ENCODE data around the gene CDK11A. TPM values are rescaled to one million over a fixed set of nuclear protein-coding genes. Genes with fewer than 3 reads are reported as not detected.
"Not testable (repeated sequence)": the region's sequence is repeated elsewhere in the genome, so short reads cannot be mapped to it uniquely, and the experiment has no call there.

The CDK11A gene
- total RNA-seq, 2 donors from 2014 or later, result 35.8 to 38.9 TPM

GRCh38 chr1:1666526-1666925, 57.6 kb downstream of the CDK11A start:
- Histone ChIP-seq H3K27ac (no peak overlapping the region), H3K27me3 (no peaks in the 10 kb centered on the region), H3K36me3 (replicated peaks in 1 of 2; ENCODE audit: insufficient read depth in 1 of 2, low read depth in 2 of 2) (peaks cover 0 to 15% of the 10 kb centered on the region in 2 donors), H3K9me3 (no peaks in the 10 kb centered on the region), H3K4me3 (no peak overlapping the region), H3K4me1 (peaks cover 18% of the 10 kb centered on the region)
- ATAC-seq, result no peak
- DNase-seq, result peak in 2 of 4 donors; percentile 4 to 9
- intact Hi-C loops (cut with DNase I), result no loop called here
- TF ChIP-seq POLR2A (IDR thresholded peaks at IDR 0.05), result no peak
- TF ChIP-seq, protein P1, sequence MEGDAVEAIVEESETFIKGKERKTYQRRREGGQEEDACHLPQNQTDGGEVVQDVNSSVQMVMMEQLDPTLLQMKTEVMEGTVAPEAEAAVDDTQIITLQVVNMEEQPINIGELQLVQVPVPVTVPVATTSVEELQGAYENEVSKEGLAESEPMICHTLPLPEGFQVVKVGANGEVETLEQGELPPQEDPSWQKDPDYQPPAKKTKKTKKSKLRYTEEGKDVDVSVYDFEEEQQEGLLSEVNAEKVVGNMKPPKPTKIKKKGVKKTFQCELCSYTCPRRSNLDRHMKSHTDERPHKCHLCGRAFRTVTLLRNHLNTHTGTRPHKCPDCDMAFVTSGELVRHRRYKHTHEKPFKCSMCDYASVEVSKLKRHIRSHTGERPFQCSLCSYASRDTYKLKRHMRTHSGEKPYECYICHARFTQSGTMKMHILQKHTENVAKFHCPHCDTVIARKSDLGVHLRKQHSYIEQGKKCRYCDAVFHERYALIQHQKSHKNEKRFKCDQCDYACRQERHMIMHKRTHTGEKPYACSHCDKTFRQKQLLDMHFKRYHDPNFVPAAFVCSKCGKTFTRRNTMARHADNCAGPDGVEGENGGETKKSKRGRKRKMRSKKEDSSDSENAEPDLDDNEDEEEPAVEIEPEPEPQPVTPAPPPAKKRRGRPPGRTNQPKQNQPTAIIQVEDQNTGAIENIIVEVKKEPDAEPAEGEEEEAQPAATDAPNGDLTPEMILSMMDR (IDR thresholded peaks at IDR 0.05), result no peak
- WGBS, 2 donors, result 92 to 98% methylated on average over 9 to 13 of the region's 15 CpGs

- intact Hi-C loops (cut with DNase I), result no loop called here
- Histone ChIP-seq H3K27me3 (no peaks in the 10 kb centered on the region), H3K4me1 (peaks cover 18% of the 10 kb centered on the region), H3K36me3 (replicated peaks in 1 of 2; ENCODE audit: insufficient read depth in 1 of 2, low read depth in 2 of 2) (peaks cover 0 to 11% of the 10 kb centered on the region in 2 donors), H3K27ac (peak overlapping the region in 1 of 4 donors; percentile 78), H3K4me3 (no peak overlapping the region), H3K9me3 (no peaks in the 10 kb centered on the region)
- DNase-seq (peak in 2 of 4 donors; percentile 13 to 23), ATAC-seq (no peak)
- 73 to 78% methylated on average over 14 to 25 of the region's 25 CpGs for whole genome bisulfite sequencing, 2 donors
- TF ChIP-seq, protein P1 (IDR thresholded peaks at IDR 0.05), result peak in 2 of 7 experiments; percentile 14 to 24
- no peak for TF ChIP-seq POLR2A (IDR thresholded peaks at IDR 0.05)
These were observed 58.3 kb downstream of the CDK11A start for GRCh38 chr1:1665815-1666251.

- Histone ChIP-seq H3K27ac (peak overlapping the region; percentile 58 to 78 (median 64)), H3K27me3 (no peaks in the 10 kb centered on the region), H3K9me3 (no peaks in the 10 kb centered on the region), H3K36me3 (replicated peaks in 1 of 2; ENCODE audit: insufficient read depth in 1 of 2, low read depth in 2 of 2) (peaks cover 0 to 11% of the 10 kb centered on the region in 2 donors), H3K4me1 (peaks cover 18% of the 10 kb centered on the region), H3K4me3 (no peak overlapping the region)
- ATAC-seq (peak; percentile 4), DNase-seq (peak in 1 of 4 donors; percentile 22)
- intact Hi-C loops (cut with DNase I), result no loop called here
- no peak for TF ChIP-seq POLR2A (IDR thresholded peaks at IDR 0.05)
- TF ChIP-seq, protein P1 (IDR thresholded peaks at IDR 0.05), result no peak
- 85 to 86% methylated on average over 14 to 27 of the region's 27 CpGs for WGBS, 2 donors
These were observed 59.0 kb downstream of the CDK11A start for GRCh38 chr1:1664941-1665814.

GRCh38 chr1:1664318-1664717, 59.8 kb downstream of the CDK11A start:
- intact Hi-C loops (cut with DNase I); H3K9me3 ChIP-seq; H3K27me3 ChIP-seq; H3K4me3 ChIP-seq: not testable (repeated sequence)
- ATAC-seq, result peak; percentile 57
- 13% methylated on average over 1 of the region's 11 CpGs; no CpG with 5 or more reads in 1 of the 2 donors for WGBS, 2 donors
- DNase-seq, result peak; percentile 70 to 94 (median 80)
- Histone ChIP-seq H3K4me1 (peaks cover 23% of the 10 kb centered on the region), H3K36me3 (replicated peaks in 1 of 2; ENCODE audit: insufficient read depth in 1 of 2, low read depth in 2 of 2) (peaks cover 0 to 11% of the 10 kb centered on the region in 2 donors), H3K27ac (peak overlapping the region; percentile 58 to 78 (median 64))

DNA sequence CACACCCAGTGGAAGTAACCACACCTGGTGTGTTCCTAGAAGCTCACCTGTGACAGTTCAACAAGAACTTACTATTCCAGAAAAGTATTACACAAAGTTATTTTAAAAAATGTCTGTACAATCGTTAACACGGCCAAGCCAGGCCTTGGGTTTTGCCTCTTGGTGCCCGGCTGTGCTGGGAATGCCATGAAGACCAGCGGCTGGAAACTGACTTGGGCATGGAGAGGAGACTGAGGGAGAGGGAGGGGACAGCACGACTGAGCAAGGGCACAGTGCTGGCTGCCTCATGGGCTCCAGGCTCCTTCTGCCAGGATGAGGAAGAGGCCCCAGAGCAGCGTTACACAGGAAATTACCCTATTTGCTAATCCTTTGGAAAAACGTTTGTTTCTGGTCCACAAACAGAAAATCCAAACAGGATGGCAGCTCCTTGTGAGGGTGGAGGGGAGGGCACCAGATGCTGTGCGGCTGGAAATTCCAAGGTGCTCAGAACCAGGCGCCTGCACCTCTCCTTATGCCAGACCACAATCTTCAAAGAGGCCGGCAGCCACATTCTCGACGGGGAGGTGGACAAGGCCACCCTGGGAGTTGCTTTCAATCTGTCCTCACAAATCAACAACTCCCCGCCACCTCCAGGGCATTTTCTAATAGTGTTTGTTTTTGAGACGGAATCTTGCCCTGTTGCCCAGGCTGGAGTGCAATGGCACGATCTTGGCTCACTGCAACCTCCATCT, 61.2 kb downstream of the CDK11A start:
- intact Hi-C loops (cut with DNase I); ATAC-seq; H3K27me3 ChIP-seq; H3K4me3 ChIP-seq; H3K9me3 ChIP-seq: not testable (repeated sequence)
- Histone ChIP-seq H3K4me1 (peaks cover 23% of the 10 kb centered on the region), H3K36me3 (replicated peaks in 1 of 2; ENCODE audit: insufficient read depth in 1 of 2, low read depth in 2 of 2) (peaks cover 0 to 11% of the 10 kb centered on the region in 2 donors), H3K27ac (peak overlapping the region; percentile 54 to 78 (median 60))
- DNase-seq, result peak in 3 of 4 donors; percentile 50 to 61 (median 61)
- WGBS, 2 donors, result 48% methylated on average over 15 of the region's 15 CpGs; no CpG with 5 or more reads in 1 of the 2 donors

- 55 to 82% methylated on average over 2 to 9 of the region's 9 CpGs for WGBS, 2 donors
- H3K9me3 ChIP-seq; DNase-seq; H3K27me3 ChIP-seq; intact Hi-C loops (cut with DNase I); H3K4me3 ChIP-seq; ATAC-seq: not testable (repeated sequence)
- peaks cover 23% of the 10 kb centered on the region for H3K4me1 ChIP-seq
- H3K27ac ChIP-seq, result peak overlapping the region; percentile 54 to 78 (median 60)
- H3K36me3 ChIP-seq (replicated peaks in 1 of 2; ENCODE audit: insufficient read depth in 1 of 2, low read depth in 2 of 2), result peaks cover 0 to 11% of the 10 kb centered on the region in 2 donors
These were observed 61.8 kb downstream of the CDK11A start for GRCh38 chr1:1662392-1662791.

All from body of pancreas (tissue), 4 donors.